Hepatocyte (in vitro differentiated cells): ENCODE data around the gene MORC3. TPM values are rescaled to one million over a fixed set of nuclear protein-coding genes. Genes with fewer than 3 reads are reported as not detected.
"Not testable (repeated sequence)": the region's sequence is repeated elsewhere in the genome, so short reads cannot be mapped to it uniquely, and the experiment has no call there.

Experiments used
- DNase-seq: peaks from one replicate; pipeline ENCODE4 v3.0.0-alpha.2; 2016; ENCODE audit warnings: low spot score
- H2AFZ ChIP-seq: fragments of 200-600 bp; sonication (generic); 2 replicates; pipeline ENCODE4 v1.6.0; 2016; ENCODE audit warnings: antibody characterized with exemption, mild to moderate bottlenecking
- H3K27ac ChIP-seq: fragments of 200-600 bp; sonication (generic); 2 replicates; pipeline ENCODE4 v1.5.1; 2016; ENCODE audit warnings: mild to moderate bottlenecking
- H3K27me3 ChIP-seq: fragments of 200-600 bp; sonication (generic); 2 replicates; pipeline ENCODE4 v1.6.1; 2016
- H3K36me3 ChIP-seq: fragments of 200-600 bp; sonication (generic); replicated peaks from 2 replicates; pipeline ENCODE4 v1.5.1; 2016; ENCODE audit warnings: low read depth; ENCODE audit not compliant: insufficient read depth
- H3K4me1 ChIP-seq: fragments of 200-600 bp; sonication (generic); 2 replicates; pipeline ENCODE4 v1.5.1; 2016; ENCODE audit warnings: mild to moderate bottlenecking, moderate library complexity; ENCODE audit not compliant: insufficient read depth
- H3K4me2 ChIP-seq: fragments of 200-600 bp; sonication (generic); 2 replicates; pipeline ENCODE4 v1.6.0; 2016
- H3K4me3 ChIP-seq: fragments of 200-600 bp; sonication (generic); 2 replicates; pipeline ENCODE4 v1.5.1; 2016; ENCODE audit warnings: mild to moderate bottlenecking
- H3K79me2 ChIP-seq: fragments of 200-600 bp; sonication (generic); 2 replicates; pipeline ENCODE4 v1.6.0; 2017; ENCODE audit warnings: mild to moderate bottlenecking
- H3K9me2 ChIP-seq: fragments of 200-600 bp; sonication (generic); replicated peaks from 2 replicates; pipeline ENCODE4 v1.6.0; 2017; ENCODE audit warnings: mild to moderate bottlenecking; ENCODE audit not compliant: insufficient read depth
- H3K9me3 ChIP-seq: fragments of 200-600 bp; sonication (generic); 2 replicates; pipeline ENCODE4 v1.5.1; 2016; ENCODE audit warnings: low read depth, mild to moderate bottlenecking
- H4K20me1 ChIP-seq: fragments of 200-600 bp; sonication (generic); 2 replicates; pipeline ENCODE4 v1.6.0; 2016; ENCODE audit warnings: mild to moderate bottlenecking; ENCODE audit not compliant: insufficient read depth, poor library complexity, severe bottlenecking
- CTCF ChIP-seq: fragments of 200-600 bp; sonication (generic); IDR thresholded peaks from 2 replicates; pipeline ENCODE4 v1.5.1; 2016; ENCODE audit warnings: antibody characterized with exemption, mild to moderate bottlenecking; ENCODE audit not compliant: poor library complexity
- EZH2 ChIP-seq: fragments of 200-600 bp; sonication (generic); IDR thresholded peaks from 2 replicates; pipeline ENCODE4 v1.6.1; 2016; ENCODE audit warnings: antibody characterized with exemption, mild to moderate bottlenecking, borderline replicate concordance
- EZH2phosphoT487 ChIP-seq: fragments of 200-600 bp; sonication (generic); IDR thresholded peaks from one replicate; pipeline ENCODE4 v1.6.1; 2018; ENCODE audit warnings: antibody characterized with exemption, mild to moderate bottlenecking, low read depth, moderate library complexity; ENCODE audit not compliant: unreplicated experiment, severe bottlenecking
- WGBS: methylation state at CpG from one replicate; pipeline ENCODE4 v1.1.6; 2016; ENCODE audit warnings: low lambda C conversion rate; ENCODE audit errors: missing lambda C conversion rate; 5-methylcytosine and 5-hydroxymethylcytosine counted together
- polyA plus RNA-seq: library from polyadenylated mRNA; unstranded; fragments of >200 nt; fragmentation: Nextera tagmentation; extraction: Ambion mirVana; gene quantifications from 2 replicates; pipeline ENCODE4 v1.2.1, GENCODE V29; 2016
- total RNA-seq: library from RNA; depleted of rRNA; stranded (reverse); fragments of >200 nt; gene quantifications from 2 replicates; pipeline ENCODE4 v1.2.3, GENCODE V29; 2014

Gene MORC3
- total and polyA plus RNA-seq, 2 experiments from 2014 or later: 10.8 to 32.7 TPM

- Histone ChIP-seq H3K36me3 (no peaks in the 10 kb centered on the region), H3K4me2 (no peak overlapping the region), H3K9me3 (no peaks in the 10 kb centered on the region), H3K4me3 (no peak overlapping the region), H3K9me2 (no peaks in the 10 kb centered on the region), H3K79me2 (peaks cover 50% of the 10 kb centered on the region), H3K27ac (no peak overlapping the region), H3K4me1 (no peaks in the 10 kb centered on the region), H3K27me3 (no peaks in the 10 kb centered on the region), H4K20me1 (peaks cover 23% of the 10 kb centered on the region), H2AFZ (no peak overlapping the region)
- DNase-seq: no peak
- 95% methylated on average over 10 of the region's 10 CpGs for WGBS
- TF ChIP-seq CTCF (no peak), EZH2 (no peak), EZH2phosphoT487 (no peak)
Observed at GRCh38 chr21:36338975-36339374, 19.0 kb downstream of the MORC3 start.

GRCh38 chr21:36342581-36342980, 22.6 kb downstream of the MORC3 start:
- not testable (repeated sequence) for H3K9me2 ChIP-seq, H3K4me1 ChIP-seq, H3K27me3 ChIP-seq, H2AFZ ChIP-seq, H3K36me3 ChIP-seq, H3K27ac ChIP-seq, H3K4me2 ChIP-seq, H3K9me3 ChIP-seq, DNase-seq, H4K20me1 ChIP-seq, H3K4me3 ChIP-seq
- 95% methylated on average over 7 of the region's 7 CpGs for WGBS
- H3K79me2 ChIP-seq: peaks cover 16% of the 10 kb centered on the region

- Histone ChIP-seq H3K36me3 (peaks cover 6% of the 10 kb centered on the region), H3K79me2 (peaks cover 7% of the 10 kb centered on the region)
Observed at GRCh38 chr21:36344931-36345330, 24.9 kb downstream of the MORC3 start.

More at GRCh38 chr21:36344931-36345330, 24.9 kb downstream of the MORC3 start:
- WGBS: 92% methylated on average over 1 of the region's 1 CpG
- H3K27ac ChIP-seq: no peak overlapping the region
- no peak overlapping the region for H2AFZ ChIP-seq
- no peaks in the 10 kb centered on the region for H3K9me2 ChIP-seq
- no peak overlapping the region for H3K4me3 ChIP-seq
- H3K4me1 ChIP-seq: no peaks in the 10 kb centered on the region
- H4K20me1 ChIP-seq: no peaks in the 10 kb centered on the region
- TF ChIP-seq CTCF (no peak), EZH2phosphoT487 (no peak), EZH2 (no peak)
- no peak overlapping the region for H3K4me2 ChIP-seq
- no peak for DNase-seq
- H3K9me3 ChIP-seq: no peaks in the 10 kb centered on the region
- no peaks in the 10 kb centered on the region for H3K27me3 ChIP-seq
